GM21576 (cell line): ENCODE measurements around the gene KIF5A.

Experiments
- ATAC-seq: cut with Tn5 transposase; IDR thresholded peaks from one replicate; pipeline ENCODE4 v1.9.1; 2021; ENCODE audit warnings: mild to moderate bottlenecking, moderate library complexity; ENCODE audit not compliant: unreplicated experiment

The KIF5A gene

GRCh38 chr12:57628280-57629191 lies 78.7 kb downstream of the KIF5A start:
- no peak for ATAC-seq

GRCh38 chr12:57629897-57630471 lies 80.1 kb downstream of the KIF5A start:
- ATAC-seq: no peak

- ATAC-seq: no peak
Measured at GRCh38 chr12:57630891-57631433, 81.1 kb downstream of the KIF5A start.

GRCh38 chr12:57631566-57632072 lies 81.8 kb downstream of the KIF5A start:
- no peak for ATAC-seq

- no peak for ATAC-seq
Measured at GRCh38 chr12:57632073-57632957, 82.5 kb downstream of the KIF5A start.

- ATAC-seq: peak; percentile 66
Measured at GRCh38 chr12:57632958-57633840, 83.4 kb downstream of the KIF5A start, which contains the start of gene B4GALNT1. Gene B4GALNT1, minus strand, starts transcription at chr12:57633201. Its CDS starts 1,069 bp downstream, at chr12:57632132.
